ENCODE measurements around the gene WDFY3.

DNA sequence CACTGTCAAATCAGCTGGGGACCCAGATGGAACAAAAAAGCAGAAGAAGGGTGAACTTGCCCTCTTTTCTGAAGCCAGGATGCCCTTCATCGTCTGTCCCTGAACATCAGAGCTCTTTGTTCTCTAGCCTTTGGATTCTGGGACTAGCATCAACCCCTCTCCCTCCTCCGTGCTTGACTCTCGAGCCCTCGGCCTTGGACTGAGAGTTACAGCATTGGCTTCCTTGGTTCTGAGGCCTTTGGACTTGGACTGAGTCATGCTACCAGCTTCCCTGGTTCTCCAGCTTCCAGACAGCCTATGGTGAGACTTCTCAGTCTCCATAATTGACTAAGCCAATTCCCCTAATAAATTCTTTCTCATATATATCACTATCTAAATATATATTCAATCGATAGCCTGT is 38.4 kb downstream of the WDFY3 start:
- TF ChIP-seq CTCF (IDR thresholded peaks at IDR 0.05 in 8 of 11, conservative IDR thresholded peaks at IDR 0.05 in 3 of 11) (no peak), POLR2AphosphoS5 (IDR thresholded peaks at IDR 0.05) (no peak), POLR2A (IDR thresholded peaks at IDR 0.05) (no peak)

Data from spleen (tissue), 7 donors.